WTC11 (cell line): ENCODE data around the gene RTF1. TPM values are rescaled to one million over a fixed set of nuclear protein-coding genes. Genes with fewer than 3 reads are reported as not detected.

ENCODE experiments used
- ATAC-seq: fragments of 200-7000 bp; cut with Tn5 transposase; 2 replicates; pipeline ENCODE4 v1.10.0; 2021; ENCODE audit warnings: mild to moderate bottlenecking, moderate library complexity
- CTCF ChIA-PET: fragments of 300-600 bp; sonication (Branson Sonifier 250); formaldehyde crosslinking; loops from one replicate; lab custom pipeline; 2021; ENCODE audit warnings: antibody characterized with exemption; lab: Charles Lee
- POLR2A ChIA-PET: fragments of 350-600 bp; sonication (Branson Sonifier 250); formaldehyde crosslinking; loops from one replicate; lab custom pipeline; 2021; ENCODE audit warnings: antibody characterized with exemption; lab: Charles Lee
- DNase-seq: peaks from one replicate; pipeline ENCODE4 v3.0.0; 2021; ENCODE audit warnings: low spot score
- H3K27ac Mint-ChIP-seq: 2 replicates; pipeline ENCODE4 v1.8.0; 2021; ENCODE audit warnings: mixed read lengths
- H3K27me3 Mint-ChIP-seq: 2 replicates; pipeline ENCODE4 v1.8.0; 2021; ENCODE audit warnings: low read depth, mild to moderate bottlenecking, moderate library complexity, mixed read lengths
- H3K36me3 Mint-ChIP-seq: 2 replicates; pipeline ENCODE4 v1.8.0; 2021; ENCODE audit warnings: mixed read lengths
- H3K4me1 Mint-ChIP-seq: 2 replicates; pipeline ENCODE4 v1.8.0; 2022; ENCODE audit warnings: mixed read lengths
- H3K4me3 Mint-ChIP-seq: 2 replicates; pipeline ENCODE4 v1.8.0; 2021; ENCODE audit warnings: mild to moderate bottlenecking, moderate library complexity, mixed read lengths
- H3K9me3 Mint-ChIP-seq: 2 replicates; pipeline ENCODE4 v1.8.0; 2021; ENCODE audit warnings: mixed read lengths
- MAX ChIP-seq: sonication (generic); formaldehyde crosslinking; IDR thresholded peaks from 2 replicates; pipeline ENCODE4 v1.8.0; 2022; ENCODE audit warnings: mild to moderate bottlenecking, missing genetic modification reagents
- MYBL2 ChIP-seq: sonication (generic); formaldehyde crosslinking; IDR thresholded peaks from 2 replicates; pipeline ENCODE4 v1.8.1; 2023; ENCODE audit warnings: mild to moderate bottlenecking, moderate library complexity, missing genetic modification reagents
- NR1H2 ChIP-seq: sonication (generic); formaldehyde crosslinking; IDR thresholded peaks from 2 replicates; pipeline ENCODE4 v1.9.0; 2021; ENCODE audit warnings: mild to moderate bottlenecking, moderate library complexity, missing genetic modification reagents
- NR2C2 ChIP-seq: sonication (generic); formaldehyde crosslinking; IDR thresholded peaks from 2 replicates; pipeline ENCODE4 v1.8.0; 2022; ENCODE audit warnings: mild to moderate bottlenecking, missing genetic modification reagents
- PRRX2 ChIP-seq: fragments of 250-450 bp; sonication (Bioruptor Pico); IDR thresholded peaks from 2 replicates; pipeline ENCODE4 v1.8.0; 2021; ENCODE audit warnings: mild to moderate bottlenecking
- ZNF396 ChIP-seq: fragments of 250-450 bp; sonication (Bioruptor Pico); IDR thresholded peaks from 2 replicates; pipeline ENCODE4 v1.8.0; 2021; ENCODE audit warnings: mild to moderate bottlenecking, moderate library complexity, borderline replicate concordance
- ZNF512 ChIP-seq: sonication (generic); formaldehyde crosslinking; IDR thresholded peaks from 2 replicates; pipeline ENCODE4 v1.8.1; 2022; ENCODE audit warnings: missing genetic modification reagents, borderline replicate concordance
- total RNA-seq: library from RNA; stranded (reverse); gene quantifications from 3 replicates; pipeline ENCODE4 v1.2.3, GENCODE V29; 2021
- TF ChIP-seq, protein P1 (sequence below): sonication (generic); formaldehyde crosslinking; IDR thresholded peaks from 2 replicates; pipeline ENCODE4 v1.8.1; 2022; ENCODE audit warnings: mild to moderate bottlenecking, moderate library complexity, missing genetic modification reagents
- TF ChIP-seq, protein P2 (sequence below): sonication (generic); formaldehyde crosslinking; IDR thresholded peaks from 2 replicates; pipeline ENCODE4 v1.8.1; 2023; ENCODE audit warnings: mild to moderate bottlenecking, missing genetic modification reagents, borderline replicate concordance

The RTF1 gene
- total RNA-seq, 1 experiment from 2014 or later: 52.3 TPM

DNA sequence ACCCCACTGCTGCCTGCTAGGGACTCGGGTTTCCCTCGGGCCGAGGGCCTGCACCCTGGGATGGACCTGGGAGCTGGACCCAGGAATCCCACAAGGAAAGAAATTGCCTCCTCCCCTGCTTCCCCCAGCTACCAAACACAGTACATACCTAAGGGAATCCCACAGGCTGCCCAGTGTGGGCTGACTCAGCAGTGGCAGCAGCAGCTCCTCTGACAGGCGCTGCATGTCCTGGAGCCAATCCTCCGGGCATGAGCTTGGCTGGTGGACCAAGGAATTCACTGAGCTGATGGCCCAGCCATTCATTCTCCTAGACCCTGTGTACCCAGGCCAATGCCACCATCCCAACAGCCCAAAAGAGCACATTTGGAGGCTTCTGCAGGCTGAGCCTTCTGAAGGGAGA lies 106.2 kb downstream of the RTF1 start:
- Mint-ChIP-seq H3K4me3 (no peak overlapping the region), H3K36me3 (peaks cover 37% of the 10 kb centered on the region), H3K27ac (no peak overlapping the region), H3K9me3 (no peaks in the 10 kb centered on the region), H3K27me3 (no peaks in the 10 kb centered on the region), H3K4me1 (no peaks in the 10 kb centered on the region)
- ChIA-PET CTCF (no interaction called here), POLR2A (no interaction called here)
- TF ChIP-seq, protein P1, sequence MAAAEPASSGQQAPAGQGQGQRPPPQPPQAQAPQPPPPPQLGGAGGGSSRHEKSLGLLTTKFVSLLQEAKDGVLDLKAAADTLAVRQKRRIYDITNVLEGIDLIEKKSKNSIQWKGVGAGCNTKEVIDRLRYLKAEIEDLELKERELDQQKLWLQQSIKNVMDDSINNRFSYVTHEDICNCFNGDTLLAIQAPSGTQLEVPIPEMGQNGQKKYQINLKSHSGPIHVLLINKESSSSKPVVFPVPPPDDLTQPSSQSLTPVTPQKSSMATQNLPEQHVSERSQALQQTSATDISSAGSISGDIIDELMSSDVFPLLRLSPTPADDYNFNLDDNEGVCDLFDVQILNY (CRISPR knock-in tag): no peak
- TF ChIP-seq, protein P2, sequence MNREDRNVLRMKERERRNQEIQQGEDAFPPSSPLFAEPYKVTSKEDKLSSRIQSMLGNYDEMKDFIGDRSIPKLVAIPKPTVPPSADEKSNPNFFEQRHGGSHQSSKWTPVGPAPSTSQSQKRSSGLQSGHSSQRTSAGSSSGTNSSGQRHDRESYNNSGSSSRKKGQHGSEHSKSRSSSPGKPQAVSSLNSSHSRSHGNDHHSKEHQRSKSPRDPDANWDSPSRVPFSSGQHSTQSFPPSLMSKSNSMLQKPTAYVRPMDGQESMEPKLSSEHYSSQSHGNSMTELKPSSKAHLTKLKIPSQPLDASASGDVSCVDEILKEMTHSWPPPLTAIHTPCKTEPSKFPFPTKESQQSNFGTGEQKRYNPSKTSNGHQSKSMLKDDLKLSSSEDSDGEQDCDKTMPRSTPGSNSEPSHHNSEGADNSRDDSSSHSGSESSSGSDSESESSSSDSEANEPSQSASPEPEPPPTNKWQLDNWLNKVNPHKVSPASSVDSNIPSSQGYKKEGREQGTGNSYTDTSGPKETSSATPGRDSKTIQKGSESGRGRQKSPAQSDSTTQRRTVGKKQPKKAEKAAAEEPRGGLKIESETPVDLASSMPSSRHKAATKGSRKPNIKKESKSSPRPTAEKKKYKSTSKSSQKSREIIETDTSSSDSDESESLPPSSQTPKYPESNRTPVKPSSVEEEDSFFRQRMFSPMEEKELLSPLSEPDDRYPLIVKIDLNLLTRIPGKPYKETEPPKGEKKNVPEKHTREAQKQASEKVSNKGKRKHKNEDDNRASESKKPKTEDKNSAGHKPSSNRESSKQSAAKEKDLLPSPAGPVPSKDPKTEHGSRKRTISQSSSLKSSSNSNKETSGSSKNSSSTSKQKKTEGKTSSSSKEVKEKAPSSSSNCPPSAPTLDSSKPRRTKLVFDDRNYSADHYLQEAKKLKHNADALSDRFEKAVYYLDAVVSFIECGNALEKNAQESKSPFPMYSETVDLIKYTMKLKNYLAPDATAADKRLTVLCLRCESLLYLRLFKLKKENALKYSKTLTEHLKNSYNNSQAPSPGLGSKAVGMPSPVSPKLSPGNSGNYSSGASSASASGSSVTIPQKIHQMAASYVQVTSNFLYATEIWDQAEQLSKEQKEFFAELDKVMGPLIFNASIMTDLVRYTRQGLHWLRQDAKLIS: no peak
- TF ChIP-seq NR2C2 (CRISPR knock-in tag) (no peak), MYBL2 (CRISPR knock-in tag) (no peak)
- ATAC-seq (no peak), DNase-seq (no peak)

DNA sequence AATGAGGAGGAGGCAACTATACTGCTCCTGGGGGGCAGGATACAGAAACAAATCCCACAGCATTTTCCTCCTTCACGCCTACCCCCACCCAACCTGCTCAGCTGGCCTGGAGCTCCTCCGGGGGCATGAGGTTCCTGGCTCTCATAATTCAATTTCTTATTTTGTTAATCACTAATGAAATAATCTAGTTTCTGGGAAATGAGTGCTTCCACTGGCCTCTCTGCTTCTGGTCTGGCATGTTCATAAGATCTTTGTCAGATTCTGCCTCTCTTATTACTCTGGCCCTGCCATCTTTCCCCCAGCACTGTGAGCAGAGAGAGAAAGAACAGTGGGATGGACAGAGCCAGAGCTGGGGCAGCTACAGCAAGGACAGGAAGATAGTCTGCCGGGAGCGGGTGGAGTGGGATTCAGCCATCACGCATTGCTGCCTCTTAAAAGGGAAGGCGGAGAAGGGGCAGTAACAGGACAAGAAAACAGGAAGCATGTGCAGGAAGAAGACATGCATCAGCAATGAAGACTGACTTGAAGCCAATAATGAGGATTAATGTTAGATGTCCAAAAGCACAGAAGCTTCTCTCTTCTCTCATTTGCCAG lies 113.6 kb downstream of the RTF1 start:
- Mint-ChIP-seq H3K36me3 (peaks cover 63% of the 10 kb centered on the region), H3K27me3 (no peaks in the 10 kb centered on the region), H3K4me3 (no peak overlapping the region), H3K27ac (no peak overlapping the region), H3K4me1 (no peaks in the 10 kb centered on the region), H3K9me3 (no peaks in the 10 kb centered on the region)
- no peak for TF ChIP-seq PRRX2 (CRISPR knock-in tag)
- TF ChIP-seq MAX (CRISPR knock-in tag): no peak
- TF ChIP-seq ZNF396 (CRISPR knock-in tag): no peak
- TF ChIP-seq NR1H2: no peak
- no peak for TF ChIP-seq ZNF512 (CRISPR knock-in tag)
- POLR2A ChIA-PET: interaction anchor here (0.5 to 1.9 kb wide), 2 partner anchors 10 to 13 kb away, joined by 3 to 4 read pairs; partner anchors contain the start of gene RPAP1
- ATAC-seq (no peak), DNase-seq (no peak)
- CTCF ChIA-PET: no interaction called here

Other genes starting within 250 kb of the RTF1 start
- gene EXD1, start 186.3 kb upstream of the RTF1 start, total RNA-seq: 0.26 to 0.44 TPM (median 0.37 TPM) in 3 replicates
- gene CHP1, start 185.8 kb upstream of the RTF1 start, total RNA-seq: 76.5 to 91.7 TPM (median 91.2 TPM) in 3 replicates
- gene OIP5, start 84.5 kb upstream of the RTF1 start, total RNA-seq: 28.9 to 33.7 TPM (median 30.4 TPM) in 3 replicates
- gene NUSAP1, start 84.2 kb upstream of the RTF1 start, total RNA-seq: 129 to 138 TPM (median 135 TPM) in 3 replicates
- gene NDUFAF1, start 14.6 kb upstream of the RTF1 start, total RNA-seq: 15.9 to 18.1 TPM (median 16.5 TPM) in 3 replicates
- 0.50 to 1.2 TPM (median 0.62 TPM) in 3 replicates for gene ITPKA, start 76.8 kb downstream of the RTF1 start, total RNA-seq
- gene LTK, start 96.7 kb downstream of the RTF1 start, total RNA-seq: 0.27 to 0.66 TPM (median 0.53 TPM) in 3 replicates
- gene RPAP1, start 127.2 kb downstream of the RTF1 start, total RNA-seq: 102 to 123 TPM (median 103 TPM) in 3 replicates
- gene TYRO3, start 142.1 kb downstream of the RTF1 start, total RNA-seq: 87.9 to 98.0 TPM (median 89.6 TPM) in 3 replicates
- gene MGA, start 243.3 kb downstream of the RTF1 start, total RNA-seq: 35.9 to 36.9 TPM (median 36.4 TPM) in 3 replicates